Right atrium auricular region (tissue), 2 donors: ENCODE data around the gene WWP2. TPM values are rescaled to one million over a fixed set of nuclear protein-coding genes. Genes with fewer than 3 reads are reported as not detected.

Experiments
- DNase-seq: peaks from one replicate; pipeline ENCODE4 v3.0.0-alpha.2; 2019; ENCODE audit warnings: low spot score
- H3K27ac ChIP-seq, 2 donors: fragments of 200-600 bp; sonication (generic); 1 replicate in 1 of 2; 2 replicates in 1 of 2; pipeline ENCODE4 v1.5.1; 2016 to 2019
- H3K27me3 ChIP-seq, 2 donors: fragments of 200-600 bp; sonication (generic); one replicate each; pipeline versions ENCODE4 v1.5.1 to v1.6.0; 2017 to 2019
- H3K36me3 ChIP-seq: fragments of 200-600 bp; sonication (generic); one replicate; pipeline ENCODE4 v1.5.1; 2016
- H3K4me1 ChIP-seq, 2 donors: fragments of 200-600 bp; sonication (generic); one replicate each; pipeline versions ENCODE4 v1.5.1 to v1.6.0; 2017 to 2019
- H3K4me3 ChIP-seq, 2 donors: fragments of 200-600 bp; sonication (generic); 1 replicate in 1 of 2; 2 replicates in 1 of 2; pipeline ENCODE4 v1.5.1; 2017 to 2019; ENCODE audit warnings: mild to moderate bottlenecking in 1 of 2, moderate library complexity in 1 of 2
- H3K9me3 ChIP-seq, 2 donors: fragments of 200-600 bp; sonication (generic); one replicate each; pipeline ENCODE4 v1.5.1; 2019
- CTCF ChIP-seq, 2 donors: fragments of 200-600 bp; sonication (generic); IDR thresholded peaks; one replicate each; pipeline ENCODE4 v1.5.1; 2019; ENCODE audit warnings: antibody characterized with exemption in 2 of 2
- total RNA-seq, 2 donors: library from RNA; depleted of rRNA; stranded (reverse); fragments of >200 nt; gene quantifications; one replicate each; pipeline ENCODE4 v1.1.0, GENCODE V29; 2016

WWP2 gene
- total RNA-seq, 2 donors from 2014 or later, result 16.1 to 21.2 TPM

- Histone ChIP-seq H3K27me3 (no peaks in the 10 kb centered on the region), H3K4me3 (no peak overlapping the region), H3K9me3 (no peaks in the 10 kb centered on the region), H3K27ac (no peak overlapping the region), H3K36me3 (no peaks in the 10 kb centered on the region), H3K4me1 (peaks cover 0 to 17% of the 10 kb centered on the region in 2 donors)
- DNase-seq, result no peak
- no peak for TF ChIP-seq CTCF (IDR thresholded peaks at IDR 0.05)
Measured at GRCh38 chr16:69827524-69827923, 65.4 kb downstream of the WWP2 start.

- Histone ChIP-seq H3K9me3 (no peaks in the 10 kb centered on the region), H3K4me1 (peaks cover 0 to 29% of the 10 kb centered on the region in 2 donors), H3K36me3 (no peaks in the 10 kb centered on the region), H3K27me3 (no peaks in the 10 kb centered on the region), H3K4me3 (no peak overlapping the region), H3K27ac (no peak overlapping the region)
- no peak for TF ChIP-seq CTCF (IDR thresholded peaks at IDR 0.05)
- DNase-seq, result no peak
Measured at GRCh38 chr16:69829338-69829737, 67.2 kb downstream of the WWP2 start.

- Histone ChIP-seq H3K36me3 (no peaks in the 10 kb centered on the region), H3K4me3 (no peak overlapping the region), H3K27me3 (no peaks in the 10 kb centered on the region), H3K4me1 (peaks cover 0 to 35% of the 10 kb centered on the region in 2 donors), H3K27ac (peak overlapping the region in 1 of 2 donors; percentile 2), H3K9me3 (no peaks in the 10 kb centered on the region)
- DNase-seq, result no peak
- no peak for TF ChIP-seq CTCF (IDR thresholded peaks at IDR 0.05)
Measured at GRCh38 chr16:69830146-69830533, 68.0 kb downstream of the WWP2 start.

- Histone ChIP-seq H3K4me3 (no peak overlapping the region), H3K27ac (peak overlapping the region in 1 of 2 donors; percentile 2), H3K36me3 (no peaks in the 10 kb centered on the region), H3K4me1 (peaks cover 0 to 35% of the 10 kb centered on the region in 2 donors), H3K27me3 (no peaks in the 10 kb centered on the region), H3K9me3 (no peaks in the 10 kb centered on the region)
- DNase-seq, result no peak
- no peak for TF ChIP-seq CTCF (IDR thresholded peaks at IDR 0.05)
Measured at GRCh38 chr16:69830534-69831211, 68.5 kb downstream of the WWP2 start.

GRCh38 chr16:69831212-69832123 is 69.3 kb downstream of the WWP2 start:
- H3K27me3 ChIP-seq, result no peaks in the 10 kb centered on the region
- no peak for DNase-seq
- H3K27ac ChIP-seq, result no peak overlapping the region
- H3K4me1 ChIP-seq, result peaks cover 0 to 35% of the 10 kb centered on the region in 2 donors
- no peak overlapping the region for H3K4me3 ChIP-seq
- H3K36me3 ChIP-seq, result no peaks in the 10 kb centered on the region
- H3K9me3 ChIP-seq, result no peaks in the 10 kb centered on the region
- no peak for TF ChIP-seq CTCF (IDR thresholded peaks at IDR 0.05)
